Mesodermal cell (in vitro differentiated cells): Measurements from ENCODE around the gene RNF138.
"Not testable (repeated sequence)": the region's sequence is repeated elsewhere in the genome, so short reads cannot be mapped to it uniquely, and the experiment has no call there.

Source experiments
- H3K27ac ChIP-seq: 2 replicates; pipeline ENCODE4 v1.7.0; 2013; ENCODE audit warnings: mild to moderate bottlenecking, low read depth, low read length, moderate library complexity; ENCODE audit not compliant: severe bottlenecking
- H3K36me3 ChIP-seq: 2 replicates; pipeline ENCODE4 v1.7.1; 2013; ENCODE audit warnings: mild to moderate bottlenecking, low read length, moderate library complexity; ENCODE audit not compliant: control insufficient read depth, insufficient read depth
- H3K4me1 ChIP-seq: one replicate; pipeline ENCODE4 v1.7.1; 2013; ENCODE audit warnings: mild to moderate bottlenecking, low read length; ENCODE audit not compliant: insufficient read depth, control insufficient read depth, poor library complexity, severe bottlenecking
- H3K4me3 ChIP-seq: 2 replicates; pipeline ENCODE4 v1.7.0; 2013; ENCODE audit warnings: low read length, control low read depth, mild to moderate bottlenecking; ENCODE audit not compliant: insufficient read depth, poor library complexity, severe bottlenecking; ENCODE audit errors: extremely low read depth
- H3K9me3 ChIP-seq: 2 replicates; pipeline ENCODE4 v1.7.1; 2013; ENCODE audit warnings: mild to moderate bottlenecking, low read length, moderate library complexity; ENCODE audit not compliant: control insufficient read depth
- WGBS, 2 experiments: methylation state at CpG; one replicate each; pipeline ENCODE4 v1.1.5; 2013; ENCODE audit warnings: missing lambda C conversion rate in 2 of 2; ENCODE audit not compliant: insufficient coverage in 2 of 2; 5-methylcytosine and 5-hydroxymethylcytosine counted together

RNF138 gene

DNA sequence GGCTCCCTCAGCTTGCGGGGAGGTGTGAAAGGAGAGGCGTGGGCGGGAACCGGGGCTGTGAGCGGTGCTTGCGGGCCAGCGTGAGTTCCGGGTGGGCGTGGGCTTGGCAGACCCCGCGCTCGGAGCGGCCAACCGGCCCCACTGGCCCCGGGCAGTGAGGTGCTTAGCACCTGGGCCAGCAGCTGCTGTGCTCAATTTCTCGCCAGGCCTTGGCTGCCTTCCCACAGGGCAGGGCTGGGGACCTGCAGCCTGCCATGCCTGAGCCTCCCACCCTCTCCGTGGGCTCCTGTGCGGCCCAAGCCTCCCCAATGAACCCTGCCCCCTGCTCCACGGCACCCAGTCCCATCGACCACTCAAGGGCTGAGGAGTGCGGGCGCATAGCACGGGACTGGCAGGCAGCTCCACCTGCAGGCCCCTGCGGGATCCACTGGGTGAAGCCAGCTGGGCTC is 48.2 kb downstream of the RNF138 start:
- WGBS, 2 experiments = 91% methylated on average over 20 to 23 of the region's 24 CpGs
- Histone ChIP-seq H3K4me1 (no peaks in the 10 kb centered on the region), H3K27ac (no peak overlapping the region), H3K36me3 (no peaks in the 10 kb centered on the region), H3K9me3 (no peaks in the 10 kb centered on the region), H3K4me3 (no peak overlapping the region)

DNA sequence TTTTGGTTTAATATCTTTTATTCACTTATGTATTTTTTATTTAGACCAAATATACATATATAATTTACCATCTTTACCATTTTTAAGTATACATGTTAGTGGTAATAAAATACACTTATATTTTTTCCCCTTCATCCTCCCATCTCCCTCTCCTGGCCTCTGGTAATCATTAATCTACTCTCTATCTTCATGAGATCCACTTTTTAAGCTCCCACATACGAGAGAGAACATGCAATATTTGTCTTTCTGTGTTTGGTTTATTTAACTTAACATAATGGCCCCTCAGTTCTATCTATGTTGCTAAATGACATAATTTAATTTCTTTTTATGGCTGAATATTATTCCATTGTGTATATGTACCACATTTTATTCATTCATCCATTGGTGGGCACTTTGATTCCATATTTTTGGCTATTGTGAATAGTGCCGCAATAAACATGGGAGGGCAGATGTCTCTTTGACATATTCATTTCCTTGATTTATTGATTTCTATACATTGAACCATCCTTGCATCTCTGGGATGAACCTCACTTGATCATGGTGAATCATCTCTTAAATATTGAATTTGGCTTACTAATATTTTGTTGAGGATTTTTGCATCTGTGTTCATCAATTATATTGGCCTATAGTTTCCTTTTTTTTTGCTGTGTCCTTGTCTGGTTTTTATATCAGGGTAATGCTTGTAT is 56.7 kb downstream of the RNF138 start:
- Histone ChIP-seq H3K4me3 (no peak overlapping the region), H3K9me3 (peaks cover 3% of the 10 kb centered on the region), H3K27ac (no peak overlapping the region), H3K4me1 (no peaks in the 10 kb centered on the region), H3K36me3 (no peaks in the 10 kb centered on the region)
- no CpG with 5 or more reads among the region's 2 CpGs for WGBS, 2 experiments

DNA sequence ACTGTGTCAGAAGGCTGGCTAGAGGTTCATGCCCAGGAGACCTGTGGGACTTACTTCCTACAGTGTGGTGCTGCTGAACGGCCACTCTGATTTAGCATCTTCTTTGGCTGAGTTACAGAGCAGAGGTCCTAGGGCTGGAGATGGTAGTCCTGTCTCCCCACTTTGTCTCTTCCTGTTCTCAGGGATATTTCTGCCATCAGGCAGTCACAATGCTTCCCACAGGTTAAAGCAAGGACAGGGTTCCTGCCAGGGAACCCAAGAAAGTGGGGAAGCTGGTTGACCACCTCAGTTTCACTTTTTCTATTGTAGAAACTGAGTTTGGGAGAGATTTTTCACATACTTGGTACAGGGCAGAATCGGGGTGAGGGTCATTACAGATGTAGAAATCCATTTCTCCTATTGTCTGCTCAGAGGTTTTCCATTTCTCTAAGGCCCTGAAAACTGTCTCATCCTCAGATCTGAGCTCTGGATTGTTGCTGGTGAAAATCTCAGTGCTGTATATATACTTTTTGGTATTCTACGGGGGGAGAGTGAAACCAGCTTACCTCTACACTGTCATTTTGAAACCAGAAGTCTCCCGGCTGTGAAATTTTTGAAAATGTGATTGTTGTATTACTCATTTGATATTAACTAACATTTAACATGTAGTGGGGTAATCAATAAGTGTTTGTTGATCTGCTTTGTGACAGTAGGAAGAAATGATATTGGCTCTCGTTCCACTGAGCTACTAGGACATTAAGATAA is 61.2 kb downstream of the RNF138 start:
- Histone ChIP-seq H3K9me3 (peaks cover 3% of the 10 kb centered on the region), H3K4me1 (no peaks in the 10 kb centered on the region), H3K36me3 (no peaks in the 10 kb centered on the region), H3K4me3 (no peak overlapping the region), H3K27ac (no peak overlapping the region)
- 73 to 94% methylated on average over 2 of the region's 5 CpGs for WGBS, 2 experiments

DNA sequence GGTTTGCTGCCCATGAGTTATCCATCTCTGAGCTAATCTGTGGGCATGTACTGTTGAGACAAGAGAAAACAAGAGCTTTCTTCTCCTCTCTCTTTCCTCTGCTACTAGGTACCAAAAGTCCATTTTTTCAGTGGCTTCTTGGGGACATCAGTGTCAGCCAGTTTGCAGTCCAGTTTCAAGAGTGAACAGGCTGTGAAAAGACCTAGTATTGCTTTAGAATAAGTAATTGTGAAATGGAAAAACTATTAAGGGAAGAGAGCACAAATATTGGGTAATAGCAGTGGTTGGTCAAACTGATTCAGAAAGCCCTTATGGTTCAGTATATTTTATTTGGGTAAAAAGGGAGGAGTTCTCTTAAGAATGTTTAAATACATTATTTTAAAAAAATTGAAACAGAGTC is 65.2 kb downstream of the RNF138 start:
- Histone ChIP-seq H3K9me3 (no peaks in the 10 kb centered on the region), H3K4me3 (no peak overlapping the region), H3K4me1 (no peaks in the 10 kb centered on the region), H3K36me3 (no peaks in the 10 kb centered on the region), H3K27ac (no peak overlapping the region)

DNA sequence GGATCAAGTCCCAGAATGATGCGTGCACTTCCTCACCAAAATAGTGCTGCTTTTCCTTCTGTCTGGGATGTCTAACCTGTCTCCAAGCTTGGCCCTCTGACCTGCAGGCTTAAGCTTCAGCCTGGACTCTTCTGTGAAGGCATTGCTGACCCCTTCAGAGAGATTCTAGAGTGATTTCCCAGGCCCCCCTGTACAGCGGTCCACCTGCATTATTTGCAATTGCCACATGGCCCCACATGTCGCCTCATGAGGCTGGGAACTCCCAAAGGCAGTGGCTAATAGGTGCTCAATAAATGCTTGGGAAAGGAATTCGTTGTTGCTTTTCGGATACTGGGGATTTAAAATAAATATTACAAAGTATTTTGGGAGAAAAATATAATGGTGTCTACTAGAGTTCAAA is 65.9 kb downstream of the RNF138 start:
- Histone ChIP-seq H3K36me3 (no peaks in the 10 kb centered on the region), H3K9me3 (no peaks in the 10 kb centered on the region), H3K4me1 (no peaks in the 10 kb centered on the region), H3K4me3 (no peak overlapping the region), H3K27ac (no peak overlapping the region)
- WGBS, 2 experiments = 79 to 90% methylated on average over 4 to 5 of the region's 5 CpGs

DNA sequence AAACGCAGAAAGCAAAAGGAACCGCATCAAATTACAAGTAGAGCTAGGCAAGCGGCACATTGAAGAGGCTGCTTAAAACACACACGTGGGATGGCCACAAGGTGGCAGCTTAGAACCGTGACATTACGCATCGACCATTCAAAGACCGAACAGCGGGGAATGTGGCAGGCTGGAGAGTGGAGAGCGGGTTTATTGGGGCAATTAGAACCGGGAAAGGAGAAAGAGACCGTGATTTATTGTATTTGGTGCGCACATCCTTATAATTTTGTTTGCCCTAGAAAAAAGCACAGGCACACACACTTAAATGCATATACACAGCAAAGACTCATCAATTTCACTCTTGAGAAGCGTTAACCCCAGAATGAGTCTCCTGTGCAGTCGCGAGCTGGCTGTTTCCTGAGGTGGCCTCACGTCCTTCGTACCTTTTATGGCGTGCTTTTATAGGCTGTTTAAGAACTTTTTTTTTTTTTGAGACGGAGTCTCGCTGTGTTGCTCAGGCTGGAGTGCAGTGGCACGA is 66.5 kb downstream of the RNF138 start:
- 18 to 36% methylated on average over 16 to 17 of the region's 22 CpGs for WGBS, 2 experiments
- H3K4me3 ChIP-seq = no peak overlapping the region

DNA sequence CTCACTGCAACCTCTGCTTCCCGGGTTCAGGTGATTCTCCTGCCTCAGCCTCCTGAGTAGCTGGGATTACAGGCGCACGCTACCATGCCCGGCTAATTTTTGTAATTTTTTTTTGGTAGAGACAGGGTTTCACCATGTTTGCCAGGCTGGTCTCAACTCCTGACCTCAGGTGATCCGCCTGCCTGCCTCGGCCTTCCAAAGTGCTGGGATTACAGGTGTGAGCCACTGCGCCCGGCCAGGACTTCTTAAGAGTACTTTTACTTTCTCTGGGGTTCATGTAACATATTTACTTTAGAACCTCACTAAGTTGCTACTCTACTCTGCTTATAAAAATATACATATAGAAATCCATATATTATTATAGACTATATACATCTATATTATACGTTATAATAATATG is 67.0 kb downstream of the RNF138 start:
- WGBS, 2 experiments = 88 to 94% methylated on average over 4 of the region's 9 CpGs
- not testable (repeated sequence) for H3K4me3 ChIP-seq

More for the DNA sequence above, 66.5 kb downstream of the RNF138 start:
- no peaks in the 10 kb centered on the region for H3K9me3 ChIP-seq
- no peak overlapping the region for H3K27ac ChIP-seq
- H3K4me1 ChIP-seq = no peaks in the 10 kb centered on the region
- H3K36me3 ChIP-seq = no peaks in the 10 kb centered on the region

DNA sequence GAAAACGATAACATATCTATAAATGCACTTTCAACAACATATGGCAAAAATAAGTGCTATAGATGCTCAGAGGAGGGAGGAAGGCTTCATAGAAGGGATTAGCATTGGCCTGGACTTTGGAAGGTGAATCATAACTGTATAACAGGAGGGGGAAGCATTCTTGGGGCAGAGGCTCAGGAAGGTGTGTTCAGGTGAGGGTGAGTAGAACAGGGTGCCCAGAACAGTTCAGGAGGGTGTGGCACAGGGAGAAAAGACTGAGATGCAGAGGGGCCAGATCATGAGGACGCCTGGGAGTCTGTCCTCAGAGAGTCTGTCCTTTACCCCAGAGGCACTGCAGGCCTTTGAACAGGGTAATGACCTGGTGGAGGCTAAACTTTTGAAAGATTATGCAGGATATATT is 68.9 kb downstream of the RNF138 start:
- Histone ChIP-seq H3K4me3 (no peak overlapping the region), H3K4me1 (no peaks in the 10 kb centered on the region), H3K9me3 (no peaks in the 10 kb centered on the region), H3K27ac (no peak overlapping the region), H3K36me3 (no peaks in the 10 kb centered on the region)
- WGBS, 2 experiments = 73 to 78% methylated on average over 1 of the region's 2 CpGs

More for the DNA sequence above, 67.0 kb downstream of the RNF138 start:
- not testable (repeated sequence) for H3K36me3 ChIP-seq, H3K9me3 ChIP-seq, H3K27ac ChIP-seq, H3K4me1 ChIP-seq

DNA sequence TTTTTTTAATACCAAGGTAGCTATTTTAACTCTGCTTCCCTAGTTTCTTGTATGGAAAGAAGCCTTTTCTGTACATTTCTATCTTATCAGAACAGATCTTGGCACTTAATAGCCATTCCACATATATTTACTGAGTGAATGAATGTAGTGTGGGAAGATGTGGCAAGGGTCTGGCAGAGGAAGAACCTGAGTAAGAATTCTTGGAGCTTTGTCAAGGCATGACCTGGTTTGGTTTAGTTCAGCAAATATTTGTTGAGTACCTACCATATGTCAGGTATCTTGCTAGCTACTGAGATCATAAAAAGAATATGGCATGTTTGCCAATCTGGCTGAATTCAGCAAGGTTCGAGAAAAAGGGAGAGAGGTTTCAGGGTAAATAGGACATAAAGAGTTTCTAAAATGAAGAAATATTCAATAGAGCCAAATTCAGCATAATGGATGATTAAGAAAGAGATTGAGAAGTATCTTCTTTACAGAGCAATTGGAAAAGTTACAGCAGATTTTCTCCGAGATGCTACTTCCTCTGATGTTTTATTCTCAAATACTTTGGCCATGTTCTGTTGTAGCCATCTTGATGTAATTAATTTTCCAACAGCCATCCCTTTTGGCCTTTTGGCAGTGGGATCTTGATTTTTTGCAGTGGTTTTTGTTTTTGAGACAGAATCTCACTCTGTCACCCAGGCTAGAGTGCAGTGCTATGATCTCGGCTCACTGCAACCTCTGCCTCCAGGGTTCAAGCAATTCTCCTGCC is 76.5 kb downstream of the RNF138 start:
- no peaks in the 10 kb centered on the region for H3K9me3 ChIP-seq
- 89 to 93% methylated on average over 3 of the region's 3 CpGs for WGBS, 2 experiments
- no peaks in the 10 kb centered on the region for H3K36me3 ChIP-seq
- no peaks in the 10 kb centered on the region for H3K4me1 ChIP-seq
- H3K27ac ChIP-seq = no peak overlapping the region
- H3K4me3 ChIP-seq = no peak overlapping the region

DNA sequence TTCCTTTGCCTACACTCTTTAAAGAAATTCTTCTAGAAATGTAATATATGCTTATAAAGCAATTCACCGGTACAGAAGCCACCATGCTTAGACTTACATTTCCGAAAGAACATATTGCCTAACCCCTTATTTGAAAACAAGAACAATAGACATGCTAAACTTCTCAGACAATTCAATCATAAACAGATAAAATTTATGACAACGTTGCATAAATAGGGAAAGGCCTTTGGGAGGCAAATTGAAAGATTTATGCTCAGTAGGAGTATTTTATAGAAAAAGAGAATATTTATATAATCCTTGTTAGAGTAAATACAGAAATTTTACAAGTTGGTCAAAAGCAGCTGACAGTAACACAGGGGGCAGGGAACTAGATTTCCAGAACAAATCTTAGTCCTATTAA is 82.0 kb downstream of the RNF138 start:
- Histone ChIP-seq H3K4me1 (no peaks in the 10 kb centered on the region), H3K9me3 (no peaks in the 10 kb centered on the region), H3K4me3 (no peak overlapping the region), H3K36me3 (no peaks in the 10 kb centered on the region), H3K27ac (no peak overlapping the region)
- WGBS, 2 experiments = 100% methylated on average over 1 of the region's 3 CpGs; no CpG with 5 or more reads in 1 of the 2 experiments
